HG03159 (cell line): Measurements from ENCODE around the gene CCNI2.
A peak's percentile ranks its signal among the peaks of the same experiment; 100 is the strongest.

ENCODE experiments used
- ATAC-seq: cut with Tn5 transposase; IDR thresholded peaks from one replicate; pipeline ENCODE4 v1.9.1; 2021; ENCODE audit warnings: mild to moderate bottlenecking, moderate library complexity; ENCODE audit not compliant: unreplicated experiment

Gene CCNI2, protein sequence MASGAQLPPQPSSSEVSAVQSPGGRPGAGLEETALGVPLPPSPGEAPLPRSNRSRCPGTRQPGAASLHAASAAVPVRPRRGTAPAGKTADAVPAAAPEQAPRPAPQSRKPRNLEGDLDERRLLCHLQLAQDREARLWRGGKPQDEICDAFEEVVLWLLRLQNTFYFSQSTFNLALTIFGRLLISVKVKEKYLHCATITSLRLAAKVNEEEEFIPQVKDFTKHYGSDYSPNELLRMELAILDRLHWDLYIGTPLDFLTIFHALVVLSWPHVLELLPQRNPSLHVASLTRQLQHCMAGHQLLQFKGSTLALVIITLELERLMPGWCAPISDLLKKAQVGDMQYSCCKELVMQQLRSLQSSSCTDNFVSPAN

DNA sequence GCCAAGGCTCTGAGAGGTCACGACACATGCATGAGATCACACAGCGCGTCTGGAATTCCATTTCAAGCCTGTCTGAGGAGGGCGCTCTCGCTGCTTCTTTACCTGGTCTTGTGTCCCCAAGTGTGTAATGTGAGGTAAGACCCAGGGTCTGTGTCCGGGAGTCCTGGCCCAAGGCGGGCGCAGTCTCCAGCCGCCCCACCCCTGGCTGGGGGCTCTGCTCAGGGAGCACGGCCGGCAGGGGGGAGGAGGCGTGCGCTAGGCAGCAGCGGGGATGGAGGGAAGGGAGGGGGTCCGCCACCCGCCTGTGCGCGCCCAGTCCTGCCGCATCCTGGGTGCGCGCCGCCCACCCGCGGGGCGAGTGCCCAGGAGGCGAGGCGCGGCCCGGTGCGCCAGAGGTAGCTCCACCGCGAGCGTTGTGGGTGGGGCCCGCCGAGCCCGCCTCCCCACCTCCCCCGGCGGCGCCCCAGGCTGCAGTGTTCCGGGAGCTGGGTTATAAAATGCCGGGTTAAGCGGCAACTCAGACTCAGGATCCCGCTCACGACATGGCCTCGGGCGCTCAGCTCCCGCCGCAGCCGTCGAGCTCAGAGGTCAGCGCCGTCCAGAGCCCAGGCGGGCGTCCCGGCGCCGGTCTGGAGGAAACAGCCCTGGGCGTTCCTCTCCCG lies at the start of gene CCNI2:
Gene CCNI2 (plus strand): TSS at position 473 of the 662 bp plus-strand sequence. CDS start 70 bp downstream, at position 543.
- ATAC-seq, result peak; percentile 37

DNA sequence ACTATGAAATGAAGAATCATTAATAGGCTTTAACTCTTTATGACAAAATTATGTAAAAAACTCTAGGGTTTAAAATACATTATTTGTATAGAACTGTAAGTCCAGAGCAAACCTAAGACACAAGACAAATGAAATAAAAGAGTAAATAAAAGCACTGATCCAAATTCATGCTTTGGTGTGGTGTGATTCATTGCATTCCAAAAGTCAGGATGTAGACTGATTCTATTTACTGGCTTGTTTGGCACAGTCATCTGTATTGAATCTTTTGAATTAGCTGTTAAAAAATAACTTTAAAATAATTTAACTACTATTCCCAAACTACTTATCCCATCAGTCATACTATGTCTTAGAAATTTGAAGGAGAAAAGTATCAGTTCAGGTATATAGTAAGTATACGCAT lies 42.4 kb upstream of the CCNI2 start:
- no peak for ATAC-seq

DNA sequence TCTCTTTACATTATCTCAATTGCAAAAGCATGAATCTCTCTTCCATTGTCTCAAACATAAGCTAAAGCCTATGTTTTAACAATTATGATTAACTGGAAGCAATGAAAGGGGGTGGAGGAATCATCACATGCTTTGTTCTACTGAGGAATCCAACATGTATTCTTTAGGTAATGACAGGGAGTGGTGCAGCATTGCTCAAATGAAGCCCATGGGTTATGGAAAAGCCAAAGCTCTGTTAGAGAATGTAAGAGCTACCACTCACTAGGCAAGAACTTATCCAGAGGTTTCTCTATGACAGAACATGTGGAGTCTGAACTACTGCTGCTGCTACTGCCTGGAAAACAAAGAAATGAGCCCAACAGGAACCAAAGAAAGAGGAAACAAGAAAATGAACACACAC lies 38.6 kb upstream of the CCNI2 start:
- ATAC-seq, result no peak

DNA sequence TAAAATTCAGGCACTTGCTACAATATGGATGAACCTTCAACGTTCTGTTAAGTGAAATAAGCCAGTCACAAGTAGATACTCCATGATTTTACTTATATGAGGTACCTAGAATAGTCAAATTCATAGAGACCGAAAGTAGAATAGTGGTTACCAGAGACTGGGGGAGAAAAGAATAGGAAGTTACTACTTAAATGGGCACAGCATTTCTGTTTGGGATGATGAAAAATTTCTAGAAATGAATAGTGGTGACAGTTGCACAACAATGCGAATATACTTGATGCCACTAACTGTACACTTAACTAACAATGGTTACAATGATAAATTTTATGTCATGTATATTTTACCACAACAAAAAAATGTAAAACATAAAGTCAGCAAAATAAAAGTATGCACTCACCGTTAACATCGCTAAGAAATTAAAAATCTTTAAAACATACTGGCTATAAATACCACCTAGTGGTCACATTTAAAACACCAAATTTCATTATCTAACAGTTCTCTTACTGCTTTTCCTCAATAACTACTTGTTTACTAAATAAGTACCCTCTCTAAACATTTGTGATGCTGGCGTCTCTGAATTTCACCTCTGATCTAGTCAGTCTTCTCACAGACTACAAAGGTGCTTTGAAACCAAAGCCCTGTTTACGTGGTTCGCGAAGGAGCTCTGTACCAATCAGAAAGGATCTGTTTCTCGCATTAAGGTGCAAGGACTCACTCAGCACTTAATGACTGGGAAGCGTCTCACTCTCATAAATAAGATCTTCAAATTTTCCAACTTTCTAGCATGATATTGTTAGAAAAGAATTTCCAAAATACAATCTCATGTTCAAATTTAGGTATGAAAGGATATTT lies 32.5 kb upstream of the CCNI2 start:
- ATAC-seq, result no peak

DNA sequence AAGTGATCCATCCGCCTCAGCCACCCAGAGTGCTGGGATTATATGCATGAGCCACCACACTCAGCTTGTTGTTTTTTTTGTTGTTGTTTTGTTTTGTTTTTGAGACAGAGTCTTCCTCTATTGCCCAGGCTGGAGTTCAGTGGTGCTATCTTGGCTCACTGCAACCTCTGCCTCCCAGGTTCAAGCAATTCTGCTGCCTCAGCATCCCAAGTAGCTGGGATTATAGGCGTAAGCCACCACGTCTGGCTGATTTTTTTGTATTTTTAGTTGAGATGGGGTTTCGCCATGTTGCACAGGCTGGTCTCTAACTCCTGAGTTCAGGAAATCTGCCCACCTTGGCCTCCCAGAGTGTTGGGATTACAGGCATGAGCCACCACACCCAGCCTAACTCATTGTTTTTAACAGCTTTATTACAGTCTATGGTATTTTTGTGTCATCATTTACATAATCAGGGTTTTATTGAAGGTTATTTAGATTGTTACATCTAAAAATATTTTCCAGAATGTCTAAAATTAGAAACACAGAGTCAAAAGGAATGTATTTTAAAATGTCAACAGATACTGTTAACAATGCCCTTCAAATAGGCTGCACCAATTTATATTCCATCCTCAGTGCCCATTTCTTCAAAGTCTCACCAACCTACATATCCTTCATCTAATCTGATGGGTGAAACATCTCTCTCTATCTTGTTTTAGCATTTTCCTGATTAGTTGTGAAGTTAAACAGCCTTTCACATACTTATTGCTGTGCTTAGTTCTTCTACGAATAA lies 28.5 kb upstream of the CCNI2 start:
- ATAC-seq, result no peak

DNA sequence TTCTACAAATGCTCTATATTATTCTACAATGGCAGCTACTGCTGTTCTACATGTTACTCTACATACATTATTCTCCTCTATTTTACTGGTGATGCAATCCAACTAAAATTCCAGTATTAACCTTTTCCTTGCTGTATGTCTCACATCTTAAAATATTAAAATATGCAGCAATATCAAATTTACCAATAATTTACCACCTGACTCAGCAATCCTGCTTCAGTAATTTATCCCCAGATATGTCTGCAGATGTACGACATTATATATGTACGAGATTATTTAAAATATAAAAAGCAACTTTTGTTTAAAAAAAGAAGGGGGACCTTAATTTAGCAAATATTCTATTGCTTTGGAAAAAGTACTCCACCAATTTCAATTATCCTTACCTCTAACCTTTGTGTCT lies 21.5 kb upstream of the CCNI2 start:
- no peak for ATAC-seq

DNA sequence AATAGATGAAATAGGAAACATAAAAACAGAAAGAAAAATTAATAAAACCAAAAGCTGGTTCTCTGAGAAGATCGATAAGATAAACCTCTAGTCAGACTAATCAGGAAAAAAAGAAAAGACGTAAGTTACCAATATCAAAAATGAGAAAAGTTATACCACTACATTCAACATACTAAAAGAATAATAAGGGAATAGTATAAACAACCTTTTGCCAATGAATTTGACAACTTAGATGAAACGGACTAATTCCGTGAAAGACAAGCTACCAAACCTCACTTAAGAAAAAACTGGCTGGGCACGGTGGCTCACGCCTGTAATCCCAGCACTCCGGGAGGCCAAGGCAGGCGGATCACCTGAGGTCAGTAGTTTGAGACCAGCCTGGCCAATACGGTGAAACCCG lies 17.3 kb upstream of the CCNI2 start:
- no peak for ATAC-seq

DNA sequence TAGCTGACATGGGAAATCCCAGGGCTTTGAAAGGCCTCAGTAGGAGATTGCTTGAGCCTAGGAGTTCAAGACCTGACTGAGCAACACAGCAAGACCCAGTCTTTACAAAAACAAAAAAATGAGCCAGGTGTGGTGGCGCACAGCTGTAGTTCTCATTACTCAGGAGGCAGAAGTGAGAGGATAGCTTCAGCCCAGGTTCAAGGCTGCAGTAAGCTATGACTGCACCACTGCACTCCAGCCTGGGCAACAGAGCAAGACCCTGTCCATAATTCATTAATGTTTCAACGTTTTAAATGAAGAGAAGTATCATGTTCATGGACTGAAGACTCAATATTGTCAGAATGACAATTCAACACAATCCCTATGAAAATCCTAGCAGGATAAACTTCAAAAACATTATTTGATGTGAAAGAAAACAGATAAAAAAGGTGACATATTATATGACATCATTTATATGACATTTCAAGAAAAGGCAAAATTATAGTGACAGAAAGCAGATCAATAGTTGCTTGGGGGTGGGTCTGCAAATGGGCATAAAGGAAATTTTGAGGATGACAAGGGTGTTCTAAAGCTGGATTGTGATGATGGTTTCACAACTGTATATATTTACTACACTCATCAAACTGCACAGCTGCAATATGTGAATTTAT lies 13.6 kb upstream of the CCNI2 start:
- ATAC-seq, result no peak

DNA sequence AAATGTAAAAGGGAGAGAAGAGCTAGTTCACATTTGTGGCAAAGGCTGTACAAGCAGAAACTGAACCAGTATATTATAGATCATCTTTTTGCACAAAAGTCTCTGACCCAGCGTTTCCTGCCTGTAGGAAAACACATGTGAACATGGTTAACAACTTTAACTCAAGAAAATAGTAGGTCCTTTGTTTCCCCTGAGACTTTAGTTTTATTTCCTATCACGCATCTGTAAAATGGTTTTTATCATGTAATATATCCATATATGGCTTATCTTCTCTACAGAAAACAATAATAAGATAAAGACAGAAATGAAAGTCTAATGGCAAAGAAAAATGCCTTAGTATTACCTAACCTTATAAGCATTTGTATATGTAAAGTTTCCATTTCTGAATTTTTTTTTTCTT lies 12.5 kb upstream of the CCNI2 start:
- ATAC-seq, result no peak

DNA sequence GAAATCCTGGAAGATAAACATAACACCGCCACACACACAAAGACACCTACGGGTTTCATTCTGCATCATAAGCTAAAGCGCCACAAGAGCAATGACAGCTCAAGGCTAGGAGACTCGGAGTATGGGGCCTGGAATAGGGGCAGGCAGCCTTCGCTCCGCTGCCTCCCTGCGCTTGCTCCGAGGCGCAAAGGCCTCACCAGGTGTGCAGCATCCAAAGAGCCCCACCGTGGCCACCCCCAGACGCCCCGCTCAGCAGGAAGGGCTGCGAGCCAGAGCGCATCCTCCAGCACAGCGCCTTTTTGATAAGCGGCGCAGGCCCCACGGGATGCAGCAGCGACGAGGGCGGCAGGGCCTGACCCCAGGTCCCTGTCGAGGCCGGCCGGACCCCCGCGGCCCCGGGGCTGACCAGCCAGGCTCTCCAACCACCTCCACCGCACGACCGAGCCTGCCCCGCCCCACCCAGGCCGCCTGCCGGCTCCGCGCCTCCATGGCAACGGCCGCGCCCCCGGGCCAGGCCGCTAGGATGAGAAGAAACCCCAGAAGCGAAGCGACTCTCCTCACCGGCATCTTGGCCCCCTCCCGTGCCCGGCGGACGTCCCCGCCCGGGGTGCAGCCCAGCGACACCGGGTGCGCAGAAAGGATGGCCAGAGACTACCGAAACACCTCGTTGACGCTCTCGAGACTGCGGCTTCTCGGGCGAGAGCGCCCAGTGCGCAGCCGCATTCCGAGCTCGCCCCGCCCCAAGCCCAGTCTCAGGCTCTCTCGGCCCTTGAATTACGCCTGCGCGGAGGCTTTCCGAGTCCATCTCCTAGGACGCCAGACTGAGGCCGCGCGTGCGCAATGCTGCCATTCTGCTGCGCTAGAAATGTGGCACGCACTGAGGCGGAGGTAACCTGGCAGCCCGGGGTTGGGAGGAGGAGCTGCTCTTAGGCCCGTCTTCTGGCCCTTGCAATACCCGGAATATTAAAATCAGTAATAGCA lies 10.1 kb upstream of the CCNI2 start, which contains the start of gene KIF3A:
Gene KIF3A (minus strand): TSS at position 694 of the 981 bp plus-strand sequence. CDS start 127 bp downstream, at position 567.
- peak; percentile 90 for ATAC-seq

DNA sequence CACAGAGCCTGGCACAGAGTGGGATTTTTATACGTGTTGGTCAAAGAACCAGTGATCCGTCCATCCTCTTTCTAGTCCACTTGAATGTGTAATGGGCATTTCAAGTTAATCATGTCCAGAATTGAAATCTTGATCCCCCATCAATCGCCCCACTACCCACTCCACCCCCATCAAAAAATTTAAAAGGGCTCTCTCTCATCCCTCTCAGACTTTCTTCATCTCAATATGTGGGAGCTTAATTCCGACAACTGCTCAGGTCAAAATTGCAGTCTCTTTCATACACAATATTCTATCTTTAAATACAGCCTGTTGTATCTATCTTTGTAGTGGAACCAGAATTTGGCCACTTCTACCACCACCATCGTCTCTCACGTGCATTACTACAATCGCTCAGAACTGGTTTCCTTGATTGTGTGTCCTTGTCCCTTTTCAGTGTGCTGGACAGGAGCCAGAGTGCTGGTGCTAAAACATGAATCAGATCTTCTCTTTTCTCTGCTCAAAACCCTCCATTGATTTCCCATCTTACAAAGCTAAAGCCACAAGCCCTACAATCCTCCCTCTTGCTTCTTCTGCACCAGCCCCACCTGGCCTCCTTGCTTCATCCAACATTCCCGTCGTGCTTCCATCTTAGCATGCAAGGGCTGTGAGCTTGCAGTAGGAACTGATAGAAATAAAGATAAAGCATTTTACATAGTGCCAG lies 9.1 kb upstream of the CCNI2 start:
- ATAC-seq, result no peak

DNA sequence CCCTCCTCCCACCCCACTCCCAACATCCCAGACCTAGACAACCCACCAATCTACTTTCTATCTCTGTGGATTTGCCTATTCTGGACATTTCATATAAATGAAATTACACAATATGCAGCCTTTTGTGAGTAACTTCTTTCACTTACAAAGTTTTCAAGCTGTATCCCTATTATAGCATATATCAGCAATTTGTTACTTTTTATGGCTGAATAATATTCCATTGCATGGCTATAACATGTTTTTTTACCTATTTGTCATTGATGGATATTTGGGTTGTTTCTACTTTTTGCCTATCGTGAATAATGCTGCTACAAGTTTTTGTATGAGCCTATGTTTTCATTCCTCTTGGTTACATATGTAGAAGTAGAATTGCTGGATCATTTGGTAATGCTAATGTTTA lies 8.0 kb upstream of the CCNI2 start:
- ATAC-seq, result no peak

DNA sequence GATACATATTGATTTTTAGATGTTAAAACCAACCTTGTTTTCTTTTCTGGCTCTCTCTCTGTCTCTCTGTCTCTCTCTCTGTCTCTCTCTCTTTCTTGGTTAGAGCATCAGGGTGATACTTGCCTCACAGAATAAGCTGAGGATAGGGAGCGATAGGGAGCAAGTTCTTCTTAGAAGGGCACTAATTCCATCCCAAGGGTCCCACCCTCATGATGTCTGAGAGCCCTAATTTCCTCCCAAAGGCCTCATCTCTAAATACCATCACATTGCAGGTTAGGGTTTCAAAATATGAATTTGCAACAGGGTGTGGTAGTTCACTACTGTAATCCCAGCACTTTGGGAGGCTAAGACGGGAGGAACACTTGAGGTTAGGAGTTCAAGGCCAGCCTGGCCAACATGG lies 5.1 kb upstream of the CCNI2 start:
- ATAC-seq, result no peak

DNA sequence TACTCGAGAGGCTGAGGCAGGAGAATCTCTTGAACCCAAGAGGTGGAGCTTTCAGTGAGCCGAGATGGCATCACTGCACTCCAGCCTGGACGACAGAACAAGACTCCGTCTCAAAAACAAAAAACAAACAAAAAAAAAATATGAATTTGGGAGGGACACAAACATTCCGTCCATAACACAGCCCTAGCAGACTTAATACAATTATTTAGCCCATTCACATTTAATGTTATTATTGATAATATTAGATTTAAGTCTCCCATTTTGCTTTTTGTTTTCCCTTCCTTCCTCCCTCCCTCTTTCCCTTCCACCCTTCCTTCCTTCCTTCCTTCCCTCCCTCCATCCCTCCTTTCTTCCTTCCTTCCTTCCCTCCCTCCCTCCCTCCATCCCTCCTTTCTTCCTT lies 4.6 kb upstream of the CCNI2 start:
- no peak for ATAC-seq

DNA sequence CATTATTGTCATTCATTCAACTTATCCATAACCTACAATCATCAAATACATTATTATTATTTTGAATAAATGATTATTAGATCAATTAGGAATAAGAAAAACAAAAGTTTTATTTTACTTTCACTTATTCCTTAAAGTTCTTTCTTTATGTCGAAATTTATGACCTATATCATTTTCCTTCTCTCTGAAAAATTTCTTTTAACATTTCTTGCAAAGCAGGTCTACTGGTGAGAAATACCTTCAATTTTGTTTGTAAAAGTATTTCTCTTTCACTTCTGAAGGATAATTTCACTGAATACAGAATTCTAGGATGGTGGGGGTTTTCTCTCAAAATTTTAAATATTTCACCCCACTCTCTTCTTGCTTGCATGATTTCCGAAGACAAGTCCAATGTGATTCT lies 2.6 kb upstream of the CCNI2 start:
- no peak for ATAC-seq

DNA sequence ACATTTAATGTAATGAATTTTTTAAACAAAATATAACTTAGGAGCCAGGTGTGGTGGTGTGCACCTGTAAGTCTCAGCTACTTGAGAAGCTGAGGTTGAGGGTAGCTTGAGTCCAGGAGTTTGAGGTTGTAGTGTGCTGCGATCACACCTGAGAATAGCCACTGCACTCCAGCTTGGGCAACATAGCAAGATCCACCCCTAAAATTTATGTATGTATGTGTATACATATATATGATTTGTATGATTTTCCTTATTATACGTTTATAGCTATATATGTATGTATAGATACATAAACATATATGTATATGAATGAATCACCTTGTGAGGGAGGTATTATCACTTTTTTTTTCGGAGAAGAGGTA lies 653 bp upstream of the CCNI2 start:
- no peak for ATAC-seq

DNA sequence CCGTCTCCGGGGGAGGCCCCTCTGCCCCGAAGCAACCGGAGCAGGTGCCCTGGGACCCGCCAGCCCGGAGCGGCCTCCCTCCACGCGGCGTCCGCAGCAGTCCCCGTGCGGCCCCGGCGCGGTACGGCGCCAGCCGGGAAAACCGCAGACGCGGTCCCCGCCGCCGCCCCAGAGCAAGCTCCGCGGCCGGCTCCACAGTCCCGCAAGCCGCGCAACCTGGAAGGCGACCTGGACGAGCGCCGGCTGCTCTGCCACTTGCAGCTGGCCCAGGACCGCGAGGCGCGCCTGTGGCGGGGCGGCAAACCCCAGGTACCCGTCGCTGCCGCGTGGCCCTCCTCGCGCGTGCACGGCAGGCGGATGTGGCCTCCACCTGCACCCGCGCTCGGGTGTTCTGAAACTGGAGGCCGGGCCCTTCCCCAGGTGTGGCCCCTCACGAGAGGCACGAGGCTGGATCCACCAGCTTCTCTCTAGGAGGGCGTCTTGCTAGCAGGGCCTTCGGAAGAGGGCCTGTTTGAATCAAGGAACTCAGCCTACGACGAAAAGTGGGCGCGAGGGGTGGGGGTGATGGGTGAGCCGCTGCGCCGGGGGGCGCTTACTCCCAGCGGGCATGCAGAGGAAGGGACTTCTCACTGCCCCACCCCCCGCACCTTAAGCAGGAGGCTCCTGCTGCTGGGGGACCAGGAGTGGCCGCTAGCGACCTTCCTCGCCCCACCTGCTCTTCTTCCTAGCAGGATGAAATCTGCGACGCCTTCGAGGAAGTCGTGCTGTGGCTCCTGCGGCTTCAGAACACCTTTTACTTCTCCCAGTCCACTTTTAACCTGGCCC lies 602 bp downstream of the CCNI2 start:
- ATAC-seq, result no peak

DNA sequence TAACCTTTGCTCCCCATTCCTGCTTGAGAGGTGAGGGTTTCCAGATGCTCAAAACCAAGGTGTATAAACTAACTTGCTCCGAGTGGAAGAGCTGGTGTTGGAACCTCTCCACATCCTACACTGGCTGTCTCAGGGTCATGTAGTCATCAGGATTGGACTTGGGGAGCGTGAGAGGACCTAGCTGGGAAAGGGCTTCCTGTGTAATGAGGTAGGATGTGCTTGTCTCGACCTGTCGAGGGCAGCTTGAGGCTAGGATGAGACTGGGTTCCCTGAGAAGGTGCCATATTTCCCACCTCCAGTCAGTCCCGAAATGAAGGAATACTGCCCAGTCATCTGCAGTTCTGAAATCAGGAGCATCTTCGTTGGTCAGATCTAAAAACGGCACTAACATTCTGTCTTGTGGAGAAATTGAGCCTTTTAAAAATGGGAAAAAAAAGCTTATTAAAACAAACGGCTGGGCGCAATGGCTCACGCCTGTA lies 1.3 kb downstream of the CCNI2 start:
- no peak for ATAC-seq
